ENCODE data around the gene RSAD1. TPM values are rescaled to one million over a fixed set of nuclear protein-coding genes. Genes with fewer than 3 reads are reported as not detected.

Gene RSAD1
- total and polyA plus RNA-seq, 4 donors, result 10.8 to 22.7 (median 18.6) TPM

DNA sequence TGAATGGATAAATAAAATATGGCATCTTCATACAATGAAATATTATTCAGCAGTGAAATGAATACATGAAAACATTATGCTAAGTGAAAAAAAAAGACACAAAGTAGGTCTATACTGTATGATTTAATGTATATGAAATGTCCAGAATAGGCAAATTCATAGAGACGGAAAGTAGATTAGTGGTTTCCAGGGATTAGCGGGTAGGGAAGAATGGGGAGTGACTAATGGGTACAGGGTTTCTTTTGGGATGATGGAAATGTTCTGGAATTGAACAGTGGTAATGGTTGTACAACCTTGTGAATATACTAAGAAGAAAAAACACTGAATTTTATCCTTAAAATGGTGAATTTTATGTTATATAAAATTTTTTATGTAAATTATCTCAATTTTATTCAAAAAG lies 21.1 kb downstream of the RSAD1 start:
- Histone ChIP-seq H3K9me3 (ENCODE audit: control insufficient read depth in 4 of 4, low read length in 3 of 4) (no peaks in the 10 kb centered on the region), H3K9ac (ENCODE audit: low read depth in 1 of 2, low read length in 2 of 2) (no peak overlapping the region), H3K4me1 (ENCODE audit: control insufficient read depth in 4 of 4, insufficient read depth in 4 of 4, low read length in 3 of 4) (no peaks in the 10 kb centered on the region), H3K36me3 (ENCODE audit: control insufficient read depth in 4 of 4, insufficient read depth in 3 of 4, low read depth in 1 of 4, low read length in 3 of 4) (no peaks in the 10 kb centered on the region), H3K27me3 (ENCODE audit: control insufficient read depth in 4 of 4, insufficient read depth in 4 of 4, low read length in 3 of 4) (no peaks in the 10 kb centered on the region), H3K27ac (ENCODE audit: low read depth in 1 of 2, low read length in 2 of 2) (no peak overlapping the region), H3K4me3 (ENCODE audit: low read depth in 1 of 3, low read length in 3 of 3) (no peak overlapping the region)
- TF ChIP-seq, protein P1, sequence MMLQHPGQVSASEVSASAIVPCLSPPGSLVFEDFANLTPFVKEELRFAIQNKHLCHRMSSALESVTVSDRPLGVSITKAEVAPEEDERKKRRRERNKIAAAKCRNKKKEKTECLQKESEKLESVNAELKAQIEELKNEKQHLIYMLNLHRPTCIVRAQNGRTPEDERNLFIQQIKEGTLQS (IDR thresholded peaks at IDR 0.05), result no peak
- WGBS, result 97% methylated on average over 2 of the region's 2 CpGs
- no peak for DNase-seq (ENCODE audit: low spot score)

DNA sequence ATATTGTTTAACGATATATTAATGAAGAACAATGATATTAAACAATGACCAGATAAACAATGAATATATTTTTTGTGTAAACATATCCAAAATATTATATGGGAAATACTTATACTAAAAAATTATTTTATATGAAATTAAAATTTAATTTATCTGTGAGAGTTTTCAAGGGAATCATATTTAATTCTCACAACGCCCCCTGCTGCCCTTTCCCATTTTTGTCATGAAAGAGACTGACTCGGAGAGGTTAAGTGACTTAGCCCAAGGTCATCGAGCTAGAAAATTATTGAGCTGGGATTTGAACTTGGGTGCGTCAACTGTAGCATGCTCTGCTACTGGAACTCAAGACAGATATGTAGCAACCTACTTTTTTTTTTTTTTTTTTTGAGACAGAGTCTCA lies 22.4 kb downstream of the RSAD1 start:
- no peak overlapping the region for H3K4me3 ChIP-seq (ENCODE audit: low read depth in 1 of 3, low read length in 3 of 3)
- H3K9ac ChIP-seq (ENCODE audit: low read depth in 1 of 2, low read length in 2 of 2), result no peak overlapping the region
- no peak for DNase-seq (ENCODE audit: low spot score)
- H3K36me3 ChIP-seq (ENCODE audit: control insufficient read depth in 4 of 4, insufficient read depth in 3 of 4, low read depth in 1 of 4, low read length in 3 of 4), result no peaks in the 10 kb centered on the region
- no peaks in the 10 kb centered on the region for H3K4me1 ChIP-seq (ENCODE audit: control insufficient read depth in 4 of 4, insufficient read depth in 4 of 4, low read length in 3 of 4)
- H3K27ac ChIP-seq (ENCODE audit: low read depth in 1 of 2, low read length in 2 of 2), result no peak overlapping the region
- H3K9me3 ChIP-seq (ENCODE audit: control insufficient read depth in 4 of 4, low read length in 3 of 4), result no peaks in the 10 kb centered on the region
- H3K27me3 ChIP-seq (ENCODE audit: control insufficient read depth in 4 of 4, insufficient read depth in 4 of 4, low read length in 3 of 4), result no peaks in the 10 kb centered on the region
- TF ChIP-seq RXRA (IDR thresholded peaks at IDR 0.05), result peak in 1 of 2 donors; percentile 18
- peak; percentile 29 to 52 for TF ChIP-seq RAD21 (IDR thresholded peaks at IDR 0.05)
- TF ChIP-seq, protein P2, sequence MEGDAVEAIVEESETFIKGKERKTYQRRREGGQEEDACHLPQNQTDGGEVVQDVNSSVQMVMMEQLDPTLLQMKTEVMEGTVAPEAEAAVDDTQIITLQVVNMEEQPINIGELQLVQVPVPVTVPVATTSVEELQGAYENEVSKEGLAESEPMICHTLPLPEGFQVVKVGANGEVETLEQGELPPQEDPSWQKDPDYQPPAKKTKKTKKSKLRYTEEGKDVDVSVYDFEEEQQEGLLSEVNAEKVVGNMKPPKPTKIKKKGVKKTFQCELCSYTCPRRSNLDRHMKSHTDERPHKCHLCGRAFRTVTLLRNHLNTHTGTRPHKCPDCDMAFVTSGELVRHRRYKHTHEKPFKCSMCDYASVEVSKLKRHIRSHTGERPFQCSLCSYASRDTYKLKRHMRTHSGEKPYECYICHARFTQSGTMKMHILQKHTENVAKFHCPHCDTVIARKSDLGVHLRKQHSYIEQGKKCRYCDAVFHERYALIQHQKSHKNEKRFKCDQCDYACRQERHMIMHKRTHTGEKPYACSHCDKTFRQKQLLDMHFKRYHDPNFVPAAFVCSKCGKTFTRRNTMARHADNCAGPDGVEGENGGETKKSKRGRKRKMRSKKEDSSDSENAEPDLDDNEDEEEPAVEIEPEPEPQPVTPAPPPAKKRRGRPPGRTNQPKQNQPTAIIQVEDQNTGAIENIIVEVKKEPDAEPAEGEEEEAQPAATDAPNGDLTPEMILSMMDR (IDR thresholded peaks at IDR 0.05; ENCODE audit: low read depth, low read length, missing input control), result peak; percentile 37
- TF ChIP-seq HNF4A (conservative IDR thresholded peaks at IDR 0.05), result peak in 1 of 2 donors; percentile 29
- TF ChIP-seq GABPA (IDR thresholded peaks at IDR 0.05 in 1 of 2, conservative IDR thresholded peaks at IDR 0.05 in 1 of 2), result no peak
- 33% methylated on average over 5 of the region's 5 CpGs for WGBS

DNA sequence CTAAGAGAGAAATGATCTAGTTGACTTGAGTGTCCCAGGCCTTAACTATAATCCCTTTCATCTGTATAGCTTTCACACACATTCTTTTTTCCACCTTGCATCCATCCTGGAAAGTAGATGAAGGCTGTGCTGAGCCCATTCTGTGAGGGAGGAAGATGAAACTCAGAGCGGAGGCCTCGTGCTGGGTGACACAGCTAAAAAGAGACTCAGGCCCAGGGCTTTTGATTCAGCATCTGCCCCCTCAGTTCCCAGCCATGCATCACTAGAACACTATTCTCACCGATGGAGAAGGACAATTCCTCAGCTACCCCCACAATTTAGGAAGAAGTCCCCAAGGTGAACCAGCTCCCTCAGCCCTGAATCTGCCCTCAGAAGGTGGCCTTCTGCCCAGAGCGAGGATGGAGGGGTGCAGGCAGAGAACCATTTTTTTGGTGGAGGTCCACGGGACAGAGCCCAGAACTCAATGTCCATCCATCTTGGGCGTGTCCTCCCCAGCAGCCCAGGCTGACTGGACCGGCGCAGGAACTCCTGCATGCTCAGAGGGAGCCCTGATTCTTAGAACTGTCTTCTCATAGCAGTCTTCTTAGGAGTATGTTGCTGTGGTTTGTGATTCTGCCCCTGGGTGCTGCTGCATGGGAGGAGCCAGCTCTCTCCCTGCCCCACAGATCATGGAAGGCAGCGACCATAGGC lies 23.8 kb downstream of the RSAD1 start:
- Histone ChIP-seq H3K36me3 (ENCODE audit: control insufficient read depth in 4 of 4, insufficient read depth in 3 of 4, low read depth in 1 of 4, low read length in 3 of 4) (no peaks in the 10 kb centered on the region), H3K9me3 (ENCODE audit: control insufficient read depth in 4 of 4, low read length in 3 of 4) (no peaks in the 10 kb centered on the region), H3K9ac (ENCODE audit: low read depth in 1 of 2, low read length in 2 of 2) (no peak overlapping the region), H3K4me3 (ENCODE audit: low read depth in 1 of 3, low read length in 3 of 3) (no peak overlapping the region), H3K4me1 (ENCODE audit: control insufficient read depth in 4 of 4, insufficient read depth in 4 of 4, low read length in 3 of 4) (no peaks in the 10 kb centered on the region), H3K27ac (ENCODE audit: low read depth in 1 of 2, low read length in 2 of 2) (no peak overlapping the region), H3K27me3 (ENCODE audit: control insufficient read depth in 4 of 4, insufficient read depth in 4 of 4, low read length in 3 of 4) (no peaks in the 10 kb centered on the region)
- DNase-seq (ENCODE audit: low spot score), result no peak
- WGBS, result 91% methylated on average over 9 of the region's 9 CpGs
- TF ChIP-seq SP1 (IDR thresholded peaks at IDR 0.05) (no peak), NR2F2 (IDR thresholded peaks at IDR 0.05) (no peak), GABPA (IDR thresholded peaks at IDR 0.05 in 1 of 2, conservative IDR thresholded peaks at IDR 0.05 in 1 of 2) (no peak)
- TF ChIP-seq, protein P1 (IDR thresholded peaks at IDR 0.05), result no peak
- TF ChIP-seq, protein P3, sequence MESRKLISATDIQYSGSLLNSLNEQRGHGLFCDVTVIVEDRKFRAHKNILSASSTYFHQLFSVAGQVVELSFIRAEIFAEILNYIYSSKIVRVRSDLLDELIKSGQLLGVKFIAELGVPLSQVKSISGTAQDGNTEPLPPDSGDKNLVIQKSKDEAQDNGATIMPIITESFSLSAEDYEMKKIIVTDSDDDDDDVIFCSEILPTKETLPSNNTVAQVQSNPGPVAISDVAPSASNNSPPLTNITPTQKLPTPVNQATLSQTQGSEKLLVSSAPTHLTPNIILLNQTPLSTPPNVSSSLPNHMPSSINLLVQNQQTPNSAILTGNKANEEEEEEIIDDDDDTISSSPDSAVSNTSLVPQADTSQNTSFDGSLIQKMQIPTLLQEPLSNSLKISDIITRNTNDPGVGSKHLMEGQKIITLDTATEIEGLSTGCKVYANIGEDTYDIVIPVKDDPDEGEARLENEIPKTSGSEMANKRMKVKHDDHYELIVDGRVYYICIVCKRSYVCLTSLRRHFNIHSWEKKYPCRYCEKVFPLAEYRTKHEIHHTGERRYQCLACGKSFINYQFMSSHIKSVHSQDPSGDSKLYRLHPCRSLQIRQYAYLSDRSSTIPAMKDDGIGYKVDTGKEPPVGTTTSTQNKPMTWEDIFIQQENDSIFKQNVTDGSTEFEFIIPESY (IDR thresholded peaks at IDR 0.05), result no peak

Data from liver (tissue), 9 donors.